Liver (tissue), 9 donors: ENCODE data around the gene TRIM8. TPM values are rescaled to one million over a fixed set of nuclear protein-coding genes. Genes with fewer than 3 reads are reported as not detected.

Experiments
- DNase-seq: peaks from one replicate; pipeline ENCODE4 v3.0.0-alpha.2; 2017; ENCODE audit warnings: low spot score
- H3K27ac ChIP-seq, 2 donors: one replicate each; pipeline ENCODE4 v1.7.0; 2013; ENCODE audit warnings: inconsistent platforms in 2 of 2, low read length in 2 of 2, control low read depth in 1 of 2, low read depth in 1 of 2, mild to moderate bottlenecking in 1 of 2
- H3K27me3 ChIP-seq, 4 donors: one replicate each; pipeline versions ENCODE4 v1.6.1 to v1.7.0; 2013; ENCODE audit warnings: low read length in 3 of 4, inconsistent platforms in 1 of 4, mild to moderate bottlenecking in 1 of 4, moderate library complexity in 1 of 4; ENCODE audit not compliant: control insufficient read depth in 4 of 4, insufficient read depth in 4 of 4
- H3K36me3 ChIP-seq, 4 donors: one replicate each; pipeline versions ENCODE4 v1.6.1 to v1.7.0; 2013; ENCODE audit warnings: low read length in 3 of 4, mild to moderate bottlenecking in 3 of 4, low read depth in 1 of 4, moderate library complexity in 1 of 4; ENCODE audit not compliant: control insufficient read depth in 4 of 4, insufficient read depth in 3 of 4
- H3K4me1 ChIP-seq, 4 donors: one replicate each; pipeline versions ENCODE4 v1.6.1 to v1.7.0; 2013; ENCODE audit warnings: low read length in 3 of 4, mild to moderate bottlenecking in 3 of 4, moderate library complexity in 1 of 4; ENCODE audit not compliant: control insufficient read depth in 4 of 4, insufficient read depth in 4 of 4
- H3K4me3 ChIP-seq, 3 donors: one replicate each; pipeline versions ENCODE4 v1.6.1 to v1.7.0; 2013; ENCODE audit warnings: low read length in 3 of 3, control low read depth in 1 of 3, low read depth in 1 of 3, mild to moderate bottlenecking in 1 of 3
- H3K9ac ChIP-seq, 2 donors: one replicate each; pipeline ENCODE4 v1.7.0; 2013; ENCODE audit warnings: low read length in 2 of 2, mild to moderate bottlenecking in 2 of 2, moderate library complexity in 2 of 2, control low read depth in 1 of 2, low read depth in 1 of 2
- H3K9me3 ChIP-seq, 4 donors: one replicate each; pipeline versions ENCODE4 v1.6.1 to v1.7.0; 2013; ENCODE audit warnings: low read length in 3 of 4; ENCODE audit not compliant: control insufficient read depth in 4 of 4
- EGR1 ChIP-seq, 2 donors: IDR thresholded peaks; 2 replicates each; pipeline ENCODE4 v1.6.1; 2016 to 2018; ENCODE audit warnings: antibody characterized with exemption in 2 of 2, low read depth in 2 of 2
- FOXA1 ChIP-seq: IDR thresholded peaks from 2 replicates; pipeline ENCODE4 v1.6.1; 2016; ENCODE audit warnings: antibody characterized with exemption
- FOXA2 ChIP-seq: IDR thresholded peaks from 2 replicates; pipeline ENCODE4 v1.6.1; 2016; ENCODE audit warnings: antibody characterized with exemption
- GABPA ChIP-seq, 2 donors: IDR thresholded peaks in 1 of 2; conservative IDR thresholded peaks in 1 of 2; 2 replicates each; pipeline ENCODE4 v1.6.1; 2016; ENCODE audit warnings: antibody characterized with exemption in 2 of 2, mild to moderate bottlenecking in 1 of 2, moderate library complexity in 1 of 2
- HNF4A ChIP-seq, 2 donors: conservative IDR thresholded peaks; 2 replicates each; pipeline ENCODE4 v1.6.1; 2016; ENCODE audit warnings: antibody characterized with exemption in 2 of 2, mild to moderate bottlenecking in 2 of 2
- JUND ChIP-seq, 2 donors: IDR thresholded peaks; 2 replicates each; pipeline ENCODE4 v1.6.1; 2016; ENCODE audit warnings: antibody characterized with exemption in 2 of 2
- RXRA ChIP-seq, 2 donors: IDR thresholded peaks; 2 replicates each; pipeline ENCODE4 v1.6.1; 2017 to 2018; ENCODE audit warnings: antibody characterized with exemption in 2 of 2, mild to moderate bottlenecking in 1 of 2
- YY1 ChIP-seq: IDR thresholded peaks from 2 replicates; pipeline ENCODE4 v1.6.1; 2016; ENCODE audit warnings: antibody characterized with exemption, mild to moderate bottlenecking
- WGBS: extraction: QIAGEN DNeasy Blood & Tissue Kit; methylation state at CpG from one replicate; pipeline ENCODE4 v1.1.7; 2013; 5-methylcytosine and 5-hydroxymethylcytosine counted together
- polyA plus RNA-seq, 2 donors: library from polyadenylated mRNA; stranded (reverse) in 1 of 2; unstranded in 1 of 2; fragments of 200-250 nt in 1 of 2; fragments of >200 nt in 1 of 2; fragmentation: Nextera tagmentation in 1 of 2; extraction: Ambion mirVana in 1 of 2; gene quantifications; one replicate each; pipeline versions ENCODE4 v1.2.1 to v1.2.3, GENCODE V29; 2013 to 2015
- total RNA-seq, 2 donors: library from RNA; depleted of rRNA; stranded (reverse); fragments of >200 nt; gene quantifications; one replicate each; pipeline ENCODE4 v1.2.3, GENCODE V29; 2014
- TF ChIP-seq, protein P1 (sequence below): IDR thresholded peaks from 2 replicates; pipeline ENCODE4 v1.6.1; 2016; ENCODE audit warnings: antibody characterized with exemption
- TF ChIP-seq, protein P2 (sequence below): IDR thresholded peaks from 2 replicates; pipeline ENCODE4 v1.6.1; 2016; ENCODE audit warnings: antibody characterized with exemption
- TF ChIP-seq, protein P3 (sequence below): IDR thresholded peaks from 2 replicates; pipeline ENCODE4 v1.6.1; 2016; ENCODE audit warnings: antibody characterized with exemption, mild to moderate bottlenecking
- TF ChIP-seq, protein P4 (sequence below): IDR thresholded peaks from 2 replicates; pipeline ENCODE4 v1.6.1; 2016; ENCODE audit warnings: antibody characterized with exemption
- TF ChIP-seq, protein P5 (sequence below): fragments of 150-350 bp; IDR thresholded peaks from 2 replicates; pipeline ENCODE4 v1.5.1; 2017; ENCODE audit warnings: improper control_type of control experiment, low read depth, low read length; ENCODE audit not compliant: missing input control
- donor health status: healthy.
- donor health status: healthy.
- donor health status: healthy.
- donor health status: healthy.
- donor health status: healthy.

Gene TRIM8
- total and polyA plus RNA-seq, 4 donors: 15.8 to 45.3 (median 30.6) TPM

DNA sequence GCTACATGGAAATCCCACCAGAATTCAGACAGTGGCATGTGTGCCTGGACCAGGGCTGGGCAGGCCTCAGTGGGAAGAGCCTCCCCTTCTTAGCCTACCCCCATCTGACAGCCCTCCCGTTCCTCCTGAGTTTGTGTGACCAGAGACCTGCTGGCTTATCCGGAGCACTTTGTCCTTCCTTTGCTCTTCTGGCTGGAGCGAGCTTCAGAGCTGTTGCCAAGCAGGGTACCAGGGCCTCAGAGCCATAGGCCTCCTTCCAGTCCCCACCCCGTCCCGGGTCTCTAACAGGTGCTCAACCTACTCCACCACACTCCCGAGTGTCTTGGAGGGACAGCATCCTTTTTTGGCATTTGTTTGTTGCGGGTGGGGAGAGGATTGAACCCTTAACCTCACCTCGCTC, 26.5 kb upstream of the TRIM8 start:
- DNase-seq: no peak
- H3K36me3 ChIP-seq: peaks cover 0 to 14% (median 12%) of the 10 kb centered on the region in 4 donors

More for the DNA sequence above, 26.5 kb upstream of the TRIM8 start:
- no peaks in the 10 kb centered on the region for H3K9me3 ChIP-seq
- TF ChIP-seq HNF4A (conservative IDR thresholded peaks at IDR 0.05) (no peak), GABPA (IDR thresholded peaks at IDR 0.05 in 1 of 2, conservative IDR thresholded peaks at IDR 0.05 in 1 of 2) (no peak), JUND (IDR thresholded peaks at IDR 0.05) (no peak), EGR1 (IDR thresholded peaks at IDR 0.05; ENCODE audit: low read depth in 2 of 2) (no peak), FOXA2 (no peak), RXRA (IDR thresholded peaks at IDR 0.05) (no peak), FOXA1 (no peak), YY1 (no peak)
- TF ChIP-seq, protein P1, sequence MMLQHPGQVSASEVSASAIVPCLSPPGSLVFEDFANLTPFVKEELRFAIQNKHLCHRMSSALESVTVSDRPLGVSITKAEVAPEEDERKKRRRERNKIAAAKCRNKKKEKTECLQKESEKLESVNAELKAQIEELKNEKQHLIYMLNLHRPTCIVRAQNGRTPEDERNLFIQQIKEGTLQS: no peak
- TF ChIP-seq, protein P2, sequence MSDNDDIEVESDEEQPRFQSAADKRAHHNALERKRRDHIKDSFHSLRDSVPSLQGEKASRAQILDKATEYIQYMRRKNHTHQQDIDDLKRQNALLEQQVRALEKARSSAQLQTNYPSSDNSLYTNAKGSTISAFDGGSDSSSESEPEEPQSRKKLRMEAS: no peak
- TF ChIP-seq, protein P3, sequence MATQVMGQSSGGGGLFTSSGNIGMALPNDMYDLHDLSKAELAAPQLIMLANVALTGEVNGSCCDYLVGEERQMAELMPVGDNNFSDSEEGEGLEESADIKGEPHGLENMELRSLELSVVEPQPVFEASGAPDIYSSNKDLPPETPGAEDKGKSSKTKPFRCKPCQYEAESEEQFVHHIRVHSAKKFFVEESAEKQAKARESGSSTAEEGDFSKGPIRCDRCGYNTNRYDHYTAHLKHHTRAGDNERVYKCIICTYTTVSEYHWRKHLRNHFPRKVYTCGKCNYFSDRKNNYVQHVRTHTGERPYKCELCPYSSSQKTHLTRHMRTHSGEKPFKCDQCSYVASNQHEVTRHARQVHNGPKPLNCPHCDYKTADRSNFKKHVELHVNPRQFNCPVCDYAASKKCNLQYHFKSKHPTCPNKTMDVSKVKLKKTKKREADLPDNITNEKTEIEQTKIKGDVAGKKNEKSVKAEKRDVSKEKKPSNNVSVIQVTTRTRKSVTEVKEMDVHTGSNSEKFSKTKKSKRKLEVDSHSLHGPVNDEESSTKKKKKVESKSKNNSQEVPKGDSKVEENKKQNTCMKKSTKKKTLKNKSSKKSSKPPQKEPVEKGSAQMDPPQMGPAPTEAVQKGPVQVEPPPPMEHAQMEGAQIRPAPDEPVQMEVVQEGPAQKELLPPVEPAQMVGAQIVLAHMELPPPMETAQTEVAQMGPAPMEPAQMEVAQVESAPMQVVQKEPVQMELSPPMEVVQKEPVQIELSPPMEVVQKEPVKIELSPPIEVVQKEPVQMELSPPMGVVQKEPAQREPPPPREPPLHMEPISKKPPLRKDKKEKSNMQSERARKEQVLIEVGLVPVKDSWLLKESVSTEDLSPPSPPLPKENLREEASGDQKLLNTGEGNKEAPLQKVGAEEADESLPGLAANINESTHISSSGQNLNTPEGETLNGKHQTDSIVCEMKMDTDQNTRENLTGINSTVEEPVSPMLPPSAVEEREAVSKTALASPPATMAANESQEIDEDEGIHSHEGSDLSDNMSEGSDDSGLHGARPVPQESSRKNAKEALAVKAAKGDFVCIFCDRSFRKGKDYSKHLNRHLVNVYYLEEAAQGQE: no peak
- TF ChIP-seq, protein P4, sequence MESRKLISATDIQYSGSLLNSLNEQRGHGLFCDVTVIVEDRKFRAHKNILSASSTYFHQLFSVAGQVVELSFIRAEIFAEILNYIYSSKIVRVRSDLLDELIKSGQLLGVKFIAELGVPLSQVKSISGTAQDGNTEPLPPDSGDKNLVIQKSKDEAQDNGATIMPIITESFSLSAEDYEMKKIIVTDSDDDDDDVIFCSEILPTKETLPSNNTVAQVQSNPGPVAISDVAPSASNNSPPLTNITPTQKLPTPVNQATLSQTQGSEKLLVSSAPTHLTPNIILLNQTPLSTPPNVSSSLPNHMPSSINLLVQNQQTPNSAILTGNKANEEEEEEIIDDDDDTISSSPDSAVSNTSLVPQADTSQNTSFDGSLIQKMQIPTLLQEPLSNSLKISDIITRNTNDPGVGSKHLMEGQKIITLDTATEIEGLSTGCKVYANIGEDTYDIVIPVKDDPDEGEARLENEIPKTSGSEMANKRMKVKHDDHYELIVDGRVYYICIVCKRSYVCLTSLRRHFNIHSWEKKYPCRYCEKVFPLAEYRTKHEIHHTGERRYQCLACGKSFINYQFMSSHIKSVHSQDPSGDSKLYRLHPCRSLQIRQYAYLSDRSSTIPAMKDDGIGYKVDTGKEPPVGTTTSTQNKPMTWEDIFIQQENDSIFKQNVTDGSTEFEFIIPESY: no peak
- TF ChIP-seq, protein P5, sequence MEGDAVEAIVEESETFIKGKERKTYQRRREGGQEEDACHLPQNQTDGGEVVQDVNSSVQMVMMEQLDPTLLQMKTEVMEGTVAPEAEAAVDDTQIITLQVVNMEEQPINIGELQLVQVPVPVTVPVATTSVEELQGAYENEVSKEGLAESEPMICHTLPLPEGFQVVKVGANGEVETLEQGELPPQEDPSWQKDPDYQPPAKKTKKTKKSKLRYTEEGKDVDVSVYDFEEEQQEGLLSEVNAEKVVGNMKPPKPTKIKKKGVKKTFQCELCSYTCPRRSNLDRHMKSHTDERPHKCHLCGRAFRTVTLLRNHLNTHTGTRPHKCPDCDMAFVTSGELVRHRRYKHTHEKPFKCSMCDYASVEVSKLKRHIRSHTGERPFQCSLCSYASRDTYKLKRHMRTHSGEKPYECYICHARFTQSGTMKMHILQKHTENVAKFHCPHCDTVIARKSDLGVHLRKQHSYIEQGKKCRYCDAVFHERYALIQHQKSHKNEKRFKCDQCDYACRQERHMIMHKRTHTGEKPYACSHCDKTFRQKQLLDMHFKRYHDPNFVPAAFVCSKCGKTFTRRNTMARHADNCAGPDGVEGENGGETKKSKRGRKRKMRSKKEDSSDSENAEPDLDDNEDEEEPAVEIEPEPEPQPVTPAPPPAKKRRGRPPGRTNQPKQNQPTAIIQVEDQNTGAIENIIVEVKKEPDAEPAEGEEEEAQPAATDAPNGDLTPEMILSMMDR: no peak
- H3K27ac ChIP-seq: no peak overlapping the region
- 93% methylated on average over 8 of the region's 8 CpGs for WGBS
- H3K4me1 ChIP-seq: peaks cover 0 to 18% (median 15%) of the 10 kb centered on the region in 4 donors
- H3K27me3 ChIP-seq: no peaks in the 10 kb centered on the region
- H3K4me3 ChIP-seq: no peak overlapping the region
- H3K9ac ChIP-seq: no peak overlapping the region
